ENCODE results near the gene PRELID1.

The PRELID1 gene

DNA sequence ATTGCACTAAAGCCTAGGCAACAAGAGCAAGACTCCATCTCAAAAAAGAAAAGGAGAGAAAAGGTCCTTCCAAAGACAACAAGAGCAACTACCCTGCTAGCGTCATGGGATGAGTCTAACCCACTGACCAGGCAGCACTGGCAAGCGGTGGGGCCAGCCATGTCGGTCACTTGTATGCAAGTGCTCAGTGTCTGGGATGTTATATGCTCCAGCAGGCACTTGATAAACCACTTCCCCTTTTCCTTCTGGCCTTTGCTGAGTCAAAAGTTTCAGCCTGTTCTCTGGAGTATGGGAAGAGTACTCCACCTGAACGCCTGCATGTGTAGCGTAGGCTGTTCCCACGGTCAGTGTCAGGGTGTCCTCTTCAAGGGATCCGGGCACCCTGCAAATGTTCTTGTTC is 17.3 kb downstream of the PRELID1 start:
- H3K4me3 ChIP-seq (ENCODE audit: insufficient read depth, low read length, poor library complexity, severe bottlenecking), result no peak overlapping the region
- no peaks in the 10 kb centered on the region for H3K9me2 ChIP-seq (replicated peaks; ENCODE audit: insufficient read depth, low read length)
- no peaks in the 10 kb centered on the region for H3K36me3 ChIP-seq (ENCODE audit: low read length)
- H3K9me3 ChIP-seq (ENCODE audit: insufficient read depth, low read length), result peaks cover 7% of the 10 kb centered on the region; the same call in 1 of the 2 replicates
- TF ChIP-seq, protein P1, sequence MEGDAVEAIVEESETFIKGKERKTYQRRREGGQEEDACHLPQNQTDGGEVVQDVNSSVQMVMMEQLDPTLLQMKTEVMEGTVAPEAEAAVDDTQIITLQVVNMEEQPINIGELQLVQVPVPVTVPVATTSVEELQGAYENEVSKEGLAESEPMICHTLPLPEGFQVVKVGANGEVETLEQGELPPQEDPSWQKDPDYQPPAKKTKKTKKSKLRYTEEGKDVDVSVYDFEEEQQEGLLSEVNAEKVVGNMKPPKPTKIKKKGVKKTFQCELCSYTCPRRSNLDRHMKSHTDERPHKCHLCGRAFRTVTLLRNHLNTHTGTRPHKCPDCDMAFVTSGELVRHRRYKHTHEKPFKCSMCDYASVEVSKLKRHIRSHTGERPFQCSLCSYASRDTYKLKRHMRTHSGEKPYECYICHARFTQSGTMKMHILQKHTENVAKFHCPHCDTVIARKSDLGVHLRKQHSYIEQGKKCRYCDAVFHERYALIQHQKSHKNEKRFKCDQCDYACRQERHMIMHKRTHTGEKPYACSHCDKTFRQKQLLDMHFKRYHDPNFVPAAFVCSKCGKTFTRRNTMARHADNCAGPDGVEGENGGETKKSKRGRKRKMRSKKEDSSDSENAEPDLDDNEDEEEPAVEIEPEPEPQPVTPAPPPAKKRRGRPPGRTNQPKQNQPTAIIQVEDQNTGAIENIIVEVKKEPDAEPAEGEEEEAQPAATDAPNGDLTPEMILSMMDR (IDR thresholded peaks at IDR 0.05; ENCODE audit: insufficient read depth, low read length, poor library complexity, severe bottlenecking), result no peak
- TF ChIP-seq EZH2phosphoT487 (conservative IDR thresholded peaks at IDR 0.05; ENCODE audit: low read length), result no peak
- H3K27me3 ChIP-seq (ENCODE audit: low read length), result no peaks in the 10 kb centered on the region
- no peak overlapping the region for H3K27ac ChIP-seq (ENCODE audit: low read depth, low read length)
- peaks cover 3% of the 10 kb centered on the region; the same call in 1 of the 2 replicates for H3F3A ChIP-seq (ENCODE audit: insufficient read depth)
- no peak overlapping the region for H2AFZ ChIP-seq (ENCODE audit: low read depth, low read length, severe bottlenecking)
- no peak overlapping the region for H3K4me2 ChIP-seq (ENCODE audit: low read depth, low read length, poor library complexity, severe bottlenecking)
- no peaks in the 10 kb centered on the region for H3K79me2 ChIP-seq (ENCODE audit: insufficient read depth, low read length)
- H3K9ac ChIP-seq (ENCODE audit: low read length), result no peak overlapping the region
- no peaks in the 10 kb centered on the region for H4K20me1 ChIP-seq (ENCODE audit: low read depth, low read length)

DNA sequence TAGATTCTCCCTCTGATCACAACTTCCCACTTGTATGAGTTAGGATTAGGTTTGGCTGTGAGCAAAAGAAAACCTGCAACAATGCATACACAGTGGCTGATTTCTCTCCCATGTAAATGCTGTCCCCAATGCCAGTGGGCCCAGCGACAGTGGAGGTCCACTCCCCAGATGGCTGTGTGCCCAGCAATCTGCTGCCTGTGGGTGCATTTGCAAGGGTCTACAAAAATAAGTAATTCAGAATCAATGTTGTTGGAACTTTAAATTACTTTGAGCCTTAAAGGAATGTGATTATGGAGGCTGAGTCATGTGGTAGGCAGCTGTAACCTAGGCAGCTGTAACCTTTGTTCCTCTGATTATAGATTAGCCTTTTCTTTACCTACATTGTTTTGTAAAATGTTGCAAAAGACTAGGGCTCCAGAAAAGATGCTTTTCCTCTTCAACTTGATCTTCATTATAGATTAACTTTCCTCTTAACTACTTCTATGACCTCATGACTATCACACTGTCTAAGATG is 22.3 kb downstream of the PRELID1 start:
- no peak overlapping the region for H3K9ac ChIP-seq (ENCODE audit: low read length)

DNA sequence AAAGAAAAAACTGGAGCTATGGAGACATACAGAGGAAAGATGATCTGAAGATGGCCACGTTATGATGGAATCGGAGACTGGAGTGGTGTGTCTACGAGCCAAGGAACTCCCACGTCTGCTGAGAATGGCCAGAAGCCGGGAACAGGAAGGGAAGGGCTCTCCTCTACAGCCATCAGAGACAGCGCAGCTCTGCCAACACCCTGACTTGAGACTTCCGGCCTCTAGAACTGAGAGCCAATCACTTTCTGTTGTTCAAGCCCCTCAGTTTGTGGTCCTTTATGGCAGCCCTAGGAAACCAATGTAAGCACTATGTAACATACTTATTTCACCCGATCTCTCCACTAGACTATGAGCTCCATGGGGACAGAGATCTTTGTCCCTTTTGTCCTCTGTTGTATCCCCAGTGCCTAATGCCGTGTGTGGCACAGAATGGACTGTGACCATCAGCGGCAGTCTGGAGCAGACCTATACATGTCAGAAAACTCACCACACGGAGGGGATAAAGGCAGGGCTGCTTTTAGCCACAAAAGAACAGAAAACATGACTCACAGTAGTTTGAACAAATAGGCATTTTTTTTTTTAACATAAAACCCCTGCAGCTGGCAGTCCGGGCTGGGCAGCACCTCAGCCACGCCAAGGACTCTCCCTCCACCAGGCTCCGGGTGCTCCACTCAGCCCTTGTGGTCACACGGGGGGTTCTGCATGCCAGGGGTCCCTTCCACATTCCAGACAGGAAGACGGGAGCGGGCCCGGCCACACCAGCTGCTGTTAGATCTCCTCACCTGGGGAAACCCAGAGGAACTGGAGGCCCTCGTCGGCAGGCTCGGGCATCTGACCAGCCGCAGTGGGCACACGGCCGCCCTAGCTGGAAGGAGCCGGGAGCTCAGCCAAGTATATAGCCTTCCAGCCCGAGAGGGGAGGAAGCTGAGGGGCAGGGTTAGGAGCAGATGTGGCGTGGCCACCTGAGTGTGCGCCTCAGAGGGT is 24.2 kb downstream of the PRELID1 start:
- TF ChIP-seq, protein P1 (IDR thresholded peaks at IDR 0.05; ENCODE audit: insufficient read depth, low read length, poor library complexity, severe bottlenecking), result no peak
- no peak for TF ChIP-seq EZH2phosphoT487 (conservative IDR thresholded peaks at IDR 0.05; ENCODE audit: low read length)
- Histone ChIP-seq H3K9me2 (replicated peaks; ENCODE audit: insufficient read depth, low read length) (no peaks in the 10 kb centered on the region), H4K20me1 (ENCODE audit: low read depth, low read length) (no peaks in the 10 kb centered on the region), H3K4me3 (ENCODE audit: insufficient read depth, low read length, poor library complexity, severe bottlenecking) (no peak overlapping the region), H3K36me3 (ENCODE audit: low read length) (no peaks in the 10 kb centered on the region), H3K27ac (ENCODE audit: low read depth, low read length) (no peak overlapping the region), H3K9me3 (ENCODE audit: insufficient read depth, low read length) (no peaks in the 10 kb centered on the region), H3K4me2 (ENCODE audit: low read depth, low read length, poor library complexity, severe bottlenecking) (no peak overlapping the region), H3K27me3 (ENCODE audit: low read length) (no peaks in the 10 kb centered on the region), H3K9ac (ENCODE audit: low read length) (no peak overlapping the region), H3F3A (ENCODE audit: insufficient read depth) (no peaks in the 10 kb centered on the region), H2AFZ (ENCODE audit: low read depth, low read length, severe bottlenecking) (no peak overlapping the region), H3K79me2 (ENCODE audit: insufficient read depth, low read length) (no peaks in the 10 kb centered on the region)

More for the DNA sequence above, 22.3 kb downstream of the PRELID1 start:
- Histone ChIP-seq H4K20me1 (ENCODE audit: low read depth, low read length) (no peaks in the 10 kb centered on the region), H3K27me3 (ENCODE audit: low read length) (no peaks in the 10 kb centered on the region), H3K9me2 (replicated peaks; ENCODE audit: insufficient read depth, low read length) (no peaks in the 10 kb centered on the region), H3K27ac (ENCODE audit: low read depth, low read length) (no peak overlapping the region), H3F3A (ENCODE audit: insufficient read depth) (no peaks in the 10 kb centered on the region; the same call in 1 of the 2 replicates), H3K79me2 (ENCODE audit: insufficient read depth, low read length) (no peaks in the 10 kb centered on the region), H3K9me3 (ENCODE audit: insufficient read depth, low read length) (no peaks in the 10 kb centered on the region), H3K4me3 (ENCODE audit: insufficient read depth, low read length, poor library complexity, severe bottlenecking) (no peak overlapping the region), H2AFZ (ENCODE audit: low read depth, low read length, severe bottlenecking) (no peak overlapping the region), H3K36me3 (ENCODE audit: low read length) (no peaks in the 10 kb centered on the region), H3K4me2 (ENCODE audit: low read depth, low read length, poor library complexity, severe bottlenecking) (no peak overlapping the region)
- no peak for TF ChIP-seq EZH2phosphoT487 (conservative IDR thresholded peaks at IDR 0.05; ENCODE audit: low read length)
